VCaP (cell line): ENCODE measurements around the gene COG7.
A peak's percentile ranks its signal among the peaks of the same experiment; 100 is the strongest.

ENCODE experiments used
- H3K27ac ChIP-seq: fragments of 450-650 bp; 2 replicates; pipeline ENCODE4 v1.5.1; 2017
- TF ChIP-seq, protein P1 (sequence below): fragments of 450-650 bp; conservative IDR thresholded peaks from 2 replicates; pipeline ENCODE4 v1.5.1; 2017; ENCODE audit warnings: mild to moderate bottlenecking, moderate library complexity

COG7 gene

DNA sequence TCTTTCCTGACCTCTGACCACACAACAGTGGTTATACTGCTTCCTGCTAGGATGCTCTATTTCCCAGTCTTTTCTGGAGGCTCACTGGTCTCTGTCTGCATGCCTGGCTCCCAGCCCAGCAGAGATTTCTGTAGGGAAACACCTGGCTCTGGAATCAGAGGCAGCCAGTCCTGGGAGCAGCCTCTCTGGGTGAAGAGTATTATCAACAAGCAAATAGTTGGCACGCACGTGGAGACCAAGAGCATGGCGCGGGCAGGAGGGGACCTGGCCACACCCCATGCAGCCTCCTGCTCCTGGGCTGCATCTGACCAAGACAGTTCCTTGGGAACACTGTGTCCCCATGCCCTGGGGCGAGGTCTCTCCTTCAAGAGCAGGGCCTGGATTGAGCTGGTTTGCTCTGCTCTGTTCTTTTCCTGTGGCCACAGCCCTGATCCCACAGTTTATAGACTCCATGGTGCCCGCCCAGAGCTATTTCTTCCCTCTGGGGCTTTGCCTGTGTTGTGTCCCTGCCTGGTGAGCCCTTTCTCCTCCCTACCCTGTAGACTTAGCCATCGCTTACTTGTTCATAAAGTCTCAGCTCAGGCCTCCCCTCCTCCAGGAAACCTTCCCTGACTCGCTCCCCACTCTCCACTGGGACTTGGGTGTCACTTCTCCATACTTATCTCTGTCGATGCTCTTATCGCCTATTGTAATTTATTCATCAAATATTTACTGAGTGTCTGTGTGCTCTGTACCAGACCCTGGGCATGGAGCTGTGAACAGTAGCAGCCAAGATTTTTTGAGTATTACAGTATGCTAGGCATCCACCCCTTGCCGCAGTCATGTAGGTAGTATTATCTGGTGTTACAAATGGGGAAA, 90.3 kb downstream of the COG7 start:
- H3K27ac ChIP-seq = peak overlapping the region; percentile 57
- TF ChIP-seq, protein P1, sequence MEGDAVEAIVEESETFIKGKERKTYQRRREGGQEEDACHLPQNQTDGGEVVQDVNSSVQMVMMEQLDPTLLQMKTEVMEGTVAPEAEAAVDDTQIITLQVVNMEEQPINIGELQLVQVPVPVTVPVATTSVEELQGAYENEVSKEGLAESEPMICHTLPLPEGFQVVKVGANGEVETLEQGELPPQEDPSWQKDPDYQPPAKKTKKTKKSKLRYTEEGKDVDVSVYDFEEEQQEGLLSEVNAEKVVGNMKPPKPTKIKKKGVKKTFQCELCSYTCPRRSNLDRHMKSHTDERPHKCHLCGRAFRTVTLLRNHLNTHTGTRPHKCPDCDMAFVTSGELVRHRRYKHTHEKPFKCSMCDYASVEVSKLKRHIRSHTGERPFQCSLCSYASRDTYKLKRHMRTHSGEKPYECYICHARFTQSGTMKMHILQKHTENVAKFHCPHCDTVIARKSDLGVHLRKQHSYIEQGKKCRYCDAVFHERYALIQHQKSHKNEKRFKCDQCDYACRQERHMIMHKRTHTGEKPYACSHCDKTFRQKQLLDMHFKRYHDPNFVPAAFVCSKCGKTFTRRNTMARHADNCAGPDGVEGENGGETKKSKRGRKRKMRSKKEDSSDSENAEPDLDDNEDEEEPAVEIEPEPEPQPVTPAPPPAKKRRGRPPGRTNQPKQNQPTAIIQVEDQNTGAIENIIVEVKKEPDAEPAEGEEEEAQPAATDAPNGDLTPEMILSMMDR = no peak

DNA sequence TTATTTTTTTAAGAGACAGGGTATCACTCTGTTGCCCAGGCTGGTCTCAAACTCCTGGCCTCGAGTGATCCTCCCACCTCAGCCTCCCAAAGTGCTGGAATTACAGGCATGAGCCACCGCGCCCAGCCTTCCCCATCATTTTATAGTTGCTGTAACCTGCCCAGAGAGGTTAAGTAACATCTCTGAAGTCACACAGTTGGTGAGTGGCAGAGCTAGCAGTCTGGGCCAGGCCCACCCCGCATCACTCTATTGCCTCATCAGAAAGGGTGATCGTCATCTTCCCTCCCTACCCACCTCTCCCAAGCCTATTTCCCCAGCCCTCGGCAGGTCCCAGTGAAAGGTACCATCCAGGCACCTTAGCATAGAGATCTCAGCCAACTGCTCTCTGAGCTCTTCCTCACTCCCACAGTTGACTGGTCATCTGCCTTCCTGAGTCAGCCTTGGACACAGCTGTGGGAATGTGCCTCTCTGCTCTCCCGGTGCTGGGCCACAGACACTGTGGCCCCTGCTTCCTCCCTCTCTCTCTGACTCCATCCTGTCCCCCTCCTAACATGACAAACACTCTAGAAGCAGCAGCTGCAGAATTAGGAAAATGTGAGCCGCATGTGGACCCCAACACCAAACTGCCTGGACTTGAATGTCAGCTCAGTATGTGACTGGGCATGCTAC, 93.8 kb downstream of the COG7 start:
- TF ChIP-seq, protein P1 = no peak
- H3K27ac ChIP-seq = no peak overlapping the region

DNA sequence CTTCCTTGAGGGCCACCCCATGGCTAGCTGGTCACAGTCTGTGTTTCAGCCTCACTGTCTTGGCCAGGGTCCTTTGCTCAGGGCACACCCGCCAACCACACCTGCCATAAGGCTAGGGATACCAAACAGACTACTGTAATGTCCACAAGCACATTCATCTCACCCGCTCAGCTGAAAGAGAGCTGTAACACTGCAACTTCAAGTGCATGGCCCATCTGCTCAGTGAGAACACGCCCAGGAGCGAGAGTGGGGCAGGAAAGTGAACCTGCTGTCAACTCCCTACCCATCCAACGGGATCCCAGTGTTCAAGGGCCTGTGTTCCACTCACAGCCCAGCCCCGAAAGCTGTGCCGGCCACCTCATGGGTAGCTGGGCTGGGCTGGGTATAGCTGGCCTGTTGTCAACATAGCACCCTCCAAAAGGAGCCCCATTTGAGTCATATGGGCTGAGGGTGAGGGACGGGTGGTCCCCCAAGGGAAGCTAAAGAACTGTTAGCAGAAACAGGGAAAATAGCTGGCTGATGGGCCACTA, 95.2 kb downstream of the COG7 start:
- TF ChIP-seq, protein P1 = no peak

DNA sequence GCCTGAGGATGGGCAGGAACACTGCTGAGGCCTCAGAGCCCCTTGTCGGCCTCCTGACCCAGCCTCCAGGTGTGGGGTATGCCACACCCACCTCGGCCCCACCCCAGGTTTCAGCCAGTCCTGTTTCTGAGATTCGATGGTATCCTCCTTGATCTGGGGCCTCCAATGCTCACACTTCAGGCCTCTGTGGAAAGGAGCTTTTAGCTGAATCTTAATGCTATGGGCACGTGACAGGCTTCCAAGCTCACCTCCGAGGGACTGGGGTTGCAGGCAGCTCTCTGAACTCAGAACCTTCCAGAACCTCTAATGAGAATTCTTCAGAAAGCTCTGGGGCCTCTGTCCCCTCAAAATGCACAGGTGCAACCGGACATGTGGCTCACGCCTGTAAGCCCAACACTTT, 96.0 kb downstream of the COG7 start:
- no peak overlapping the region for H3K27ac ChIP-seq
- TF ChIP-seq, protein P1 = no peak

More for the DNA sequence above, 95.2 kb downstream of the COG7 start:
- H3K27ac ChIP-seq = no peak overlapping the region

GRCh38 chr16:23355106-23355670, 97.8 kb downstream of the COG7 start:
- TF ChIP-seq, protein P1 = no peak
- H3K27ac ChIP-seq = no peak overlapping the region

GRCh38 chr16:23354246-23354645, 98.7 kb downstream of the COG7 start:
- TF ChIP-seq, protein P1 = no peak
- no peak overlapping the region for H3K27ac ChIP-seq

- H3K27ac ChIP-seq = no peak overlapping the region
- TF ChIP-seq, protein P1 = no peak
These were observed 99.5 kb downstream of the COG7 start for GRCh38 chr16:23353440-23353839.
